ENCODE results near the gene MOK.

- TF ChIP-seq POLR2A (IDR thresholded peaks at IDR 0.05; ENCODE audit: low read depth, low read length), result no peak
- TF ChIP-seq TAF1 (IDR thresholded peaks at IDR 0.05; ENCODE audit: low read depth, low read length), result no peak
- TF ChIP-seq POLR2AphosphoS5 (IDR thresholded peaks at IDR 0.05; ENCODE audit: low read depth, low read length), result no peak
Observed at GRCh38 chr14:102333795-102334705, 29.1 kb upstream of the MOK start.

Measured in GM12891 (cell line).